Vagina (tissue), 2 donors: ENCODE measurements around the gene CAPN2. TPM values are rescaled to one million over a fixed set of nuclear protein-coding genes. Genes with fewer than 3 reads are reported as not detected.

Source experiments
- DNase-seq, 2 donors: peaks; one replicate each; pipeline ENCODE4 v3.0.0-alpha.2; 2017; ENCODE audit errors: extremely low spot score in 2 of 2
- H3K27ac ChIP-seq: fragments of 200-600 bp; sonication (generic); one replicate; pipeline ENCODE4 v1.5.1; 2019
- H3K27me3 ChIP-seq: fragments of 200-600 bp; sonication (generic); one replicate; pipeline ENCODE4 v1.5.1; 2019
- H3K36me3 ChIP-seq, 2 donors: fragments of 200-600 bp; sonication (generic); one replicate each; pipeline ENCODE4 v1.5.1; 2017 to 2019
- H3K4me1 ChIP-seq: fragments of 200-600 bp; sonication (generic); one replicate; pipeline ENCODE4 v1.5.1; 2019
- H3K4me3 ChIP-seq, 2 donors: fragments of 200-600 bp; sonication (generic); 1 replicate in 1 of 2; 2 replicates in 1 of 2; pipeline ENCODE4 v1.5.1; 2016 to 2019
- H3K9me3 ChIP-seq: fragments of 200-600 bp; sonication (generic); one replicate; pipeline ENCODE4 v1.5.1; 2019
- CTCF ChIP-seq, 3 experiments: fragments of 450-650 bp in 2 of 3; fragments of 200-600 bp in 1 of 3; sonication (generic) in 1 of 3; IDR thresholded peaks; one replicate each; pipeline ENCODE4 v1.5.1; 2017 to 2019; ENCODE audit warnings: antibody characterized with exemption in 3 of 3, mild to moderate bottlenecking in 2 of 3, moderate library complexity in 2 of 3
- POLR2A ChIP-seq, 2 donors: fragments of 450-650 bp; IDR thresholded peaks; one replicate each; pipeline ENCODE4 v1.6.1; 2017; ENCODE audit warnings: antibody characterized with exemption in 2 of 2, mild to moderate bottlenecking in 2 of 2, moderate library complexity in 2 of 2
- POLR2AphosphoS5 ChIP-seq, 2 donors: sonication (generic); formaldehyde crosslinking; IDR thresholded peaks; one replicate each; pipeline ENCODE4 v1.9.0; 2017; ENCODE audit warnings: antibody characterized with exemption in 2 of 2, mild to moderate bottlenecking in 2 of 2, low read depth in 1 of 2; ENCODE audit not compliant: insufficient read depth in 1 of 2
- intact Hi-C: fragments of 100-400 bp; cut with DNase I; formaldehyde crosslinking; loops from one replicate; pipeline ENCODE4 v1.15.1; 2023
- total RNA-seq: library from RNA; depleted of rRNA; stranded (reverse); fragments of >200 nt; gene quantifications from one replicate; pipeline ENCODE4 v1.2.3, GENCODE V29; 2016

The CAPN2 gene
- total RNA-seq, 1 donor from 2014 or later, result 208 TPM

- peaks cover 23% of the 10 kb centered on the region for H3K4me1 ChIP-seq
- no peak overlapping the region for H3K4me3 ChIP-seq
- no peak overlapping the region for H3K27ac ChIP-seq
- no peaks in the 10 kb centered on the region for H3K27me3 ChIP-seq
- H3K36me3 ChIP-seq, result peaks cover 5 to 70% of the 10 kb centered on the region in 2 donors
- H3K9me3 ChIP-seq, result no peaks in the 10 kb centered on the region
- intact Hi-C loops, result no loop called here
- no peak for DNase-seq
- no peak for TF ChIP-seq CTCF (IDR thresholded peaks at IDR 0.05)
- TF ChIP-seq POLR2A (IDR thresholded peaks at IDR 0.05), result no peak
- TF ChIP-seq POLR2AphosphoS5 (IDR thresholded peaks at IDR 0.05; ENCODE audit: insufficient read depth in 1 of 2, low read depth in 1 of 2), result no peak
Observed at GRCh38 chr1:223750730-223751570, 38.6 kb downstream of the CAPN2 start.

GRCh38 chr1:223751696-223752095 lies 39.4 kb downstream of the CAPN2 start:
- intact Hi-C loops, result no loop called here
- Histone ChIP-seq H3K9me3 (no peaks in the 10 kb centered on the region), H3K27ac (no peak overlapping the region), H3K4me3 (no peak overlapping the region), H3K27me3 (no peaks in the 10 kb centered on the region), H3K4me1 (peaks cover 23% of the 10 kb centered on the region), H3K36me3 (peaks cover 5 to 71% of the 10 kb centered on the region in 2 donors)
- DNase-seq, result no peak
- no peak for TF ChIP-seq CTCF (IDR thresholded peaks at IDR 0.05)
- no peak for TF ChIP-seq POLR2A (IDR thresholded peaks at IDR 0.05)
- no peak for TF ChIP-seq POLR2AphosphoS5 (IDR thresholded peaks at IDR 0.05; ENCODE audit: insufficient read depth in 1 of 2, low read depth in 1 of 2)

- Histone ChIP-seq H3K27me3 (no peaks in the 10 kb centered on the region), H3K36me3 (peaks cover 5 to 76% of the 10 kb centered on the region in 2 donors), H3K9me3 (no peaks in the 10 kb centered on the region), H3K4me3 (no peak overlapping the region), H3K4me1 (peaks cover 11% of the 10 kb centered on the region), H3K27ac (no peak overlapping the region)
- DNase-seq, result no peak
- TF ChIP-seq POLR2AphosphoS5 (IDR thresholded peaks at IDR 0.05; ENCODE audit: insufficient read depth in 1 of 2, low read depth in 1 of 2), result no peak
- no peak for TF ChIP-seq POLR2A (IDR thresholded peaks at IDR 0.05)
- TF ChIP-seq CTCF (IDR thresholded peaks at IDR 0.05), result no peak
- intact Hi-C loops, result no loop called here
Observed at GRCh38 chr1:223752721-223753515, 40.6 kb downstream of the CAPN2 start.

GRCh38 chr1:223754681-223755431 lies 42.5 kb downstream of the CAPN2 start:
- no peak for DNase-seq
- Histone ChIP-seq H3K27me3 (no peaks in the 10 kb centered on the region), H3K4me3 (no peak overlapping the region), H3K4me1 (no peaks in the 10 kb centered on the region), H3K9me3 (no peaks in the 10 kb centered on the region), H3K27ac (no peak overlapping the region), H3K36me3 (peaks cover 5 to 83% of the 10 kb centered on the region in 2 donors)
- intact Hi-C loops, result no loop called here
- no peak for TF ChIP-seq POLR2A (IDR thresholded peaks at IDR 0.05)
- no peak for TF ChIP-seq POLR2AphosphoS5 (IDR thresholded peaks at IDR 0.05; ENCODE audit: insufficient read depth in 1 of 2, low read depth in 1 of 2)
- TF ChIP-seq CTCF (IDR thresholded peaks at IDR 0.05), result no peak
